Smooth muscle cell (in vitro differentiated cells): ENCODE data around the gene DNAJC25. TPM values are rescaled to one million over a fixed set of nuclear protein-coding genes. Genes with fewer than 3 reads are reported as not detected.

Experiments
- DNase-seq: peaks from one replicate; lab custom pipeline; 2025; ENCODE audit not compliant: unreplicated experiment; lab: John Stamatoyannopoulos, UW
- H2AFZ ChIP-seq: fragments of 200-600 bp; sonication (generic); 2 replicates; pipeline ENCODE4 v1.6.0; 2016; ENCODE audit warnings: antibody characterized with exemption, low read depth, mild to moderate bottlenecking
- H3F3A ChIP-seq: fragments of 200-600 bp; sonication (generic); 2 replicates; pipeline ENCODE4 v1.6.0; 2017; ENCODE audit warnings: antibody characterized with exemption, low read depth
- H3K27ac ChIP-seq: fragments of 200-600 bp; sonication (generic); 2 replicates; pipeline ENCODE4 v1.5.1; 2016; ENCODE audit warnings: low read depth, mild to moderate bottlenecking
- H3K27me3 ChIP-seq: fragments of 200-600 bp; sonication (generic); 2 replicates; pipeline ENCODE4 v1.6.1; 2016; ENCODE audit warnings: low read depth, mild to moderate bottlenecking
- H3K36me3 ChIP-seq: fragments of 200-600 bp; sonication (generic); 2 replicates; pipeline ENCODE4 v1.5.1; 2016; ENCODE audit warnings: low read depth
- H3K4me1 ChIP-seq: fragments of 200-600 bp; sonication (generic); 2 replicates; pipeline ENCODE4 v1.5.1; 2016; ENCODE audit warnings: low read depth
- H3K4me2 ChIP-seq: fragments of 200-600 bp; sonication (generic); 2 replicates; pipeline ENCODE4 v1.6.0; 2016; ENCODE audit warnings: mild to moderate bottlenecking
- H3K4me3 ChIP-seq: fragments of 200-600 bp; sonication (generic); 2 replicates; pipeline ENCODE4 v1.5.1; 2016; ENCODE audit warnings: mild to moderate bottlenecking
- H3K79me2 ChIP-seq: fragments of 200-600 bp; sonication (generic); 2 replicates; pipeline ENCODE4 v1.6.0; 2016; ENCODE audit warnings: low read depth, mild to moderate bottlenecking
- H3K9ac ChIP-seq: fragments of 200-600 bp; sonication (generic); 2 replicates; pipeline ENCODE4 v1.6.0; 2016; ENCODE audit warnings: low read depth
- H3K9me3 ChIP-seq: fragments of 200-600 bp; sonication (generic); replicated peaks from 2 replicates; pipeline ENCODE4 v1.5.1; 2016; ENCODE audit warnings: low read depth
- H4K20me1 ChIP-seq: fragments of 200-600 bp; sonication (generic); 2 replicates; pipeline ENCODE4 v1.6.0; 2016; ENCODE audit warnings: low read depth
- CTCF ChIP-seq: fragments of 200-600 bp; sonication (generic); IDR thresholded peaks from 2 replicates; pipeline ENCODE4 v1.5.1; 2017; ENCODE audit warnings: borderline replicate concordance, mild to moderate bottlenecking, antibody characterized with exemption; ENCODE audit not compliant: insufficient read depth, poor library complexity, severe bottlenecking
- WGBS: methylation state at CpG from one replicate; pipeline ENCODE4 v1.1.7; 2016; ENCODE audit warnings: low lambda C conversion rate; 5-methylcytosine and 5-hydroxymethylcytosine counted together
- polyA plus RNA-seq: library from polyadenylated mRNA; unstranded; fragments of >200 nt; fragmentation: Nextera tagmentation; extraction: Ambion mirVana; gene quantifications from 2 replicates; pipeline ENCODE4 v1.2.1, GENCODE V29; 2016
- total RNA-seq: library from RNA; depleted of rRNA; stranded (reverse); fragments of >200 nt; gene quantifications from 2 replicates; pipeline ENCODE4 v1.2.3, GENCODE V29; 2014

DNAJC25 gene
- total and polyA plus RNA-seq, 2 experiments from 2014 or later = 13.1 to 17.4 TPM

DNA sequence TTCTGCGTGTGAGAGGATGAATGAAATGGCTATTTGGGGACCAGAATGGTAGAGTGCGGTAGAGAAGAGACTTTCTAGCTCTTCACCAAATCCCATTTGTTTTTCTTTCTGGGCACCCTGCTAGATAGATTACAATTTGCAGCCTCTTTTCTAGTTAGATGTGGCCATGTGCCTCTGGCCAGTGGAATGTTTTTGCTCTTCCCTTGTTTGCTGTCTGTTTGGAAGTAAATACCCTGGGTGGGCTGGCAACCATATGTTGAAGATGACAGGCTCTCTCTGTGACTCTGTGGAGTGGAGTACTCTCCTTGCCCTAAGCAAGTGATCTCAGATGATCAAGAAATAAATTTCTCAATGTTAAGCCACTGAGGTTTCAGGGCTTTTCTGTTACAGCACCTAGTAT is 43.2 kb downstream of the DNAJC25 start:
- H3K36me3 ChIP-seq = no peaks in the 10 kb centered on the region
- H3K4me3 ChIP-seq = no peak overlapping the region
- no peak for TF ChIP-seq CTCF
- no peaks in the 10 kb centered on the region for H3K79me2 ChIP-seq
- no peaks in the 10 kb centered on the region for H3K4me1 ChIP-seq
- DNase-seq = no peak
- no peak overlapping the region for H3K9ac ChIP-seq
- H3K9me3 ChIP-seq = no peaks in the 10 kb centered on the region
- 91% methylated on average over 2 of the region's 2 CpGs for WGBS
- H4K20me1 ChIP-seq = no peaks in the 10 kb centered on the region
- no peak overlapping the region for H2AFZ ChIP-seq
- no peaks in the 10 kb centered on the region for H3F3A ChIP-seq
- H3K27me3 ChIP-seq = no peaks in the 10 kb centered on the region
- no peak overlapping the region for H3K4me2 ChIP-seq
- no peak overlapping the region for H3K27ac ChIP-seq

DNA sequence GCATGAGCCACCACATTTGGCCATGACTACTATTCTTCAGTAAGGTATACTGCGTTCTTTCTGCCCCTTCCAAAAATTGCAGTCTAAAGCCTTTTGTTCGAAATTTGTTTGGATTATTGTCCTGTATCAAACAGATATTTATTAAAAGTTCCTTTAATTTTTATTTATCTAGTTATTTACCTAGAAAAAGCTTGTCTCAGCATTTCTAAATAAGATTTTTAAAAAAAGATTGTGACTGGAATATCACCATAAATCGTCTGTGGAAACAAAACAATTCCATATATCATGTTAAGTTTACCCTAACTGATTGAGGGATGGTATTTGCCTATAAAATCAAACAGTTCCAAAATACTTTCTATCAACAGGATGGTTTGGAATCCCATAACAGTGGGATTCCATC is 45.0 kb downstream of the DNAJC25 start:
- Histone ChIP-seq H3K27me3 (no peaks in the 10 kb centered on the region), H4K20me1 (no peaks in the 10 kb centered on the region), H3F3A (no peaks in the 10 kb centered on the region), H3K4me2 (no peak overlapping the region), H3K79me2 (no peaks in the 10 kb centered on the region), H3K4me1 (no peaks in the 10 kb centered on the region), H3K9me3 (no peaks in the 10 kb centered on the region), H3K4me3 (no peak overlapping the region), H2AFZ (no peak overlapping the region), H3K27ac (no peak overlapping the region), H3K9ac (no peak overlapping the region), H3K36me3 (no peaks in the 10 kb centered on the region)
- TF ChIP-seq CTCF = no peak
- no peak for DNase-seq
- WGBS = 95% methylated on average over 3 of the region's 3 CpGs

DNA sequence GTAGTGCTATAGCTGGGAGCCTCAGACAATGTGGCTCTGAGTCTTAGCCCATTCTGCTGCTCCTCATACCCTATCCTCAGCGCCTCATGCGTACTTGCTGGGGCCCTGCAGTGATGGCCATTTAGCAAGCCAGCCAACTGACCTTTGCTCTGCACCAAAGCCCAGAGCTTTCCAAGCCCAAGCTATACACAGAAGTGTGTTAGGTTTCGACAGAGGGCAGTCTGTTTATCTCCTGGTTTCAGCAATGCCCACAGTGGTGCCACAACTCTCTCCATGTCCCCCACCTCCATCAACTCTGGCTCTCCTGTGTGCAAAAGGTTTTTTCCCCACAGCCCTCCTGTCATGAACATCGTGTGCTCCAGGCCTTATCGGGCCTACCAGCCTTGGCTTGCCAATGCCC is 47.2 kb downstream of the DNAJC25 start:
- H3K9me3 ChIP-seq = no peaks in the 10 kb centered on the region

More for the DNA sequence above, 47.2 kb downstream of the DNAJC25 start:
- Histone ChIP-seq H3K9ac (no peak overlapping the region), H3F3A (no peaks in the 10 kb centered on the region), H3K27me3 (no peaks in the 10 kb centered on the region), H3K4me2 (no peak overlapping the region), H3K79me2 (no peaks in the 10 kb centered on the region), H3K4me1 (no peaks in the 10 kb centered on the region), H2AFZ (no peak overlapping the region), H3K36me3 (no peaks in the 10 kb centered on the region), H4K20me1 (no peaks in the 10 kb centered on the region), H3K27ac (no peak overlapping the region), H3K4me3 (no peak overlapping the region)
- no peak for DNase-seq
- no peak for TF ChIP-seq CTCF
- WGBS = 94% methylated on average over 5 of the region's 5 CpGs
